ENCODE measurements around the gene OR14A2.

The OR14A2 gene

GRCh38 chr1:247680171-247680570 is 67.8 kb downstream of the OR14A2 start:
- Histone ChIP-seq H3K4me3 (no peak overlapping the region), H3K9ac (ENCODE audit: insufficient read length) (no peak overlapping the region), H3K27ac (no peak overlapping the region), H3K36me3 (ENCODE audit: insufficient read depth, low read length) (no peaks in the 10 kb centered on the region), H3K9me3 (ENCODE audit: low read depth, low read length) (no peaks in the 10 kb centered on the region)
- TF ChIP-seq POLR2AphosphoS5 (IDR thresholded peaks at IDR 0.05; ENCODE audit: borderline replicate concordance, low read depth, low read length) = no peak
- TF ChIP-seq FOXP2 (optimal IDR thresholded peaks at IDR 0.05; ENCODE audit: control extremely low read depth, extremely low read length, insufficient read depth) = no peak
- TF ChIP-seq EZH2 (IDR thresholded peaks at IDR 0.05) = no peak
- DNase-seq (ENCODE audit: low read depth, low spot score) = no peak

- no peak for DNase-seq (ENCODE audit: low read depth, low spot score)
- no peak within 1 kb of the TSS for H3K27ac ChIP-seq
- TF ChIP-seq POLR2AphosphoS5 (IDR thresholded peaks at IDR 0.05; ENCODE audit: borderline replicate concordance, low read depth, low read length) (no peak), FOXP2 (optimal IDR thresholded peaks at IDR 0.05; ENCODE audit: control extremely low read depth, extremely low read length, insufficient read depth) (no peak), EZH2 (IDR thresholded peaks at IDR 0.05) (no peak)
Observed at GRCh38 chr1:247679639-247680038, 68.3 kb downstream of the OR14A2 start, which contains the start of gene OR13G1. Gene OR13G1 (minus strand): TSS chr1:247679739. CDS start chr1:247673041, 6,698 bp downstream.

More at GRCh38 chr1:247679639-247680038, 68.3 kb downstream of the OR14A2 start, which contains the start of gene OR13G1:
- H3K36me3 ChIP-seq (ENCODE audit: insufficient read depth, low read length) = no peaks in the 10 kb centered on the region
- H3K4me3 ChIP-seq = no peak within 1 kb of the TSS
- no peak within 1 kb of the TSS for H3K9ac ChIP-seq (ENCODE audit: insufficient read length)
- H3K9me3 ChIP-seq (ENCODE audit: low read depth, low read length) = no peaks in the 10 kb centered on the region

All from SK-N-MC (cell line).